B cell (primary cell): ENCODE measurements around the gene HK3.

Experiments used
- CTCF ChIP-seq: fragments of 200-600 bp; IDR thresholded peaks from one replicate; pipeline ENCODE4 v1.8.0; 2022; ENCODE audit warnings: antibody characterized with exemption, mild to moderate bottlenecking
- EZH2 ChIP-seq: IDR thresholded peaks from 2 replicates; pipeline ENCODE4 v1.6.1; 2012; ENCODE audit warnings: borderline replicate concordance, low read depth, mild to moderate bottlenecking, moderate library complexity, low read length; ENCODE audit not compliant: insufficient read depth, poor library complexity, severe bottlenecking

GRCh38 chr5:176888016-176888864, 10.9 kb downstream of the HK3 start:
- TF ChIP-seq CTCF (no peak), EZH2 (no peak)
